ENCODE results near the gene CGB1. TPM values are rescaled to one million over a fixed set of nuclear protein-coding genes. Genes with fewer than 3 reads are reported as not detected.
"Not testable (repeated sequence)": the region's sequence is repeated elsewhere in the genome, so short reads cannot be mapped to it uniquely, and the experiment has no call there.

The CGB1 gene
- not detected in 2 replicates for total RNA-seq
- not detected in 2 replicates for polyA plus RNA-seq
- polyA plus RNA-seq (2011; cell fraction: cytosol; rRNA removed), result not detected in 2 replicates
- not detected in 2 replicates for polyA plus RNA-seq (2011; cell fraction: nucleus; rRNA removed)
- polyA plus RNA-seq (2012), result not detected in 2 replicates
- not detected in 2 replicates for polyA minus RNA-seq
- polyA minus RNA-seq (2011; cell fraction: cytosol; rRNA and poly(A)+ RNA removed), result not detected
- not detected in 2 replicates for polyA minus RNA-seq (2011; cell fraction: nucleus; rRNA and poly(A)+ RNA removed)
- Bru-seq, nascent RNA, result not detected
- BruChase-seq, experiment 1, labeled RNA remaining after a 6-hour chase, result not detected
- BruChase-seq, experiment 2, labeled RNA remaining after a 2-hour chase, result not detected
- long read RNA-seq, result 0 reads

DNA sequence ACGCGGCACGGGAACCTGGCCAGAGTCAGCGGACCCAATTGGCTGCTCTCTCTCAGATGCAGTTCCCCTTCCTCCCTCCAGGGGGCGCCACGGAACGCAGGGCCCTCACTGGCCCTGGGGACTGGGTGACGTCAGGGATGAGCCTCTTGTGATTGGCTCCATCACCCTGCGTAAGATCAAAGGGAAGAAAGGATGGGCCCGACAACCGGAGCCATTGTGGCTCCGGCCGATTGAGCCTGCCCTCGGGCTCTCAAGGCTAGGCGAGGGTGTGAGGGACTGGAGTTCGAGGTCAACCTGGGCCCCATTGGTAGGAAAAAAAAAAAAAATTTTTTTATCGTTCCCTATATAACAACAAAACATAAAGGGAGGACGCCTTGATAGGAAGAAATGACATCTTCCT lies at the start of gene CGB1:
CGB1 (minus strand) TSS at position 81 of the 400 bp plus-strand sequence. CDS start 184 bp downstream, outside the sequence.
- CTCF ChIA-PET; DNase-seq (ENCODE audit: low read depth, low spot score); H3K4me1 ChIP-seq (ENCODE audit: control insufficient read depth, extremely low read depth, insufficient read depth, low read length); H3K9ac ChIP-seq (replicated peaks; ENCODE audit: extremely low read depth, insufficient read depth, low read length); H3K79me2 ChIP-seq (ENCODE audit: control insufficient read depth, insufficient read depth, low read length); FAIRE-seq; H3K4me3 ChIP-seq (replicated peaks in 1 of 3; ENCODE audit: insufficient read depth in 1 of 3, low read depth in 1 of 3, low read length in 3 of 3); dilution Hi-C loops (cut with MboI; ENCODE audit: extremely low pct_ligation_motif_present, low sequenced_read_pairs); POLR2A ChIA-PET; H3K27me3 ChIP-seq (ENCODE audit: control insufficient read depth in 2 of 2, insufficient read depth in 2 of 2, low read length in 2 of 2); intact Hi-C loops (cut with micrococcal nuclease); H4K20me1 ChIP-seq (replicated peaks; ENCODE audit: control insufficient read depth, extremely low read depth, insufficient read depth, low read length); H3K4me2 ChIP-seq (ENCODE audit: insufficient read depth, low read length); H3K36me3 ChIP-seq (ENCODE audit: control insufficient read depth in 2 of 2, extremely low read depth in 1 of 2, insufficient read depth in 2 of 2, low read length in 2 of 2); H3K9me1 ChIP-seq (replicated peaks; ENCODE audit: control insufficient read depth, extremely low read depth, insufficient read depth, low read length); BruUV-seq (replicated peaks); H3K27ac ChIP-seq (ENCODE audit: insufficient read depth, low read depth, low read length); H3K9me3 ChIP-seq (replicated peaks; ENCODE audit: control insufficient read depth, insufficient read depth, low read length); H2AFZ ChIP-seq (ENCODE audit: low read depth, low read length): not testable (repeated sequence)
- TF ChIP-seq, protein P1, sequence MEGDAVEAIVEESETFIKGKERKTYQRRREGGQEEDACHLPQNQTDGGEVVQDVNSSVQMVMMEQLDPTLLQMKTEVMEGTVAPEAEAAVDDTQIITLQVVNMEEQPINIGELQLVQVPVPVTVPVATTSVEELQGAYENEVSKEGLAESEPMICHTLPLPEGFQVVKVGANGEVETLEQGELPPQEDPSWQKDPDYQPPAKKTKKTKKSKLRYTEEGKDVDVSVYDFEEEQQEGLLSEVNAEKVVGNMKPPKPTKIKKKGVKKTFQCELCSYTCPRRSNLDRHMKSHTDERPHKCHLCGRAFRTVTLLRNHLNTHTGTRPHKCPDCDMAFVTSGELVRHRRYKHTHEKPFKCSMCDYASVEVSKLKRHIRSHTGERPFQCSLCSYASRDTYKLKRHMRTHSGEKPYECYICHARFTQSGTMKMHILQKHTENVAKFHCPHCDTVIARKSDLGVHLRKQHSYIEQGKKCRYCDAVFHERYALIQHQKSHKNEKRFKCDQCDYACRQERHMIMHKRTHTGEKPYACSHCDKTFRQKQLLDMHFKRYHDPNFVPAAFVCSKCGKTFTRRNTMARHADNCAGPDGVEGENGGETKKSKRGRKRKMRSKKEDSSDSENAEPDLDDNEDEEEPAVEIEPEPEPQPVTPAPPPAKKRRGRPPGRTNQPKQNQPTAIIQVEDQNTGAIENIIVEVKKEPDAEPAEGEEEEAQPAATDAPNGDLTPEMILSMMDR (IDR thresholded peaks at IDR 0.05; ENCODE audit: extremely low read depth in 1 of 2, insufficient read depth in 1 of 2, low read depth in 1 of 2, low read length in 2 of 2), result peak; percentile 16 to 35

DNA sequence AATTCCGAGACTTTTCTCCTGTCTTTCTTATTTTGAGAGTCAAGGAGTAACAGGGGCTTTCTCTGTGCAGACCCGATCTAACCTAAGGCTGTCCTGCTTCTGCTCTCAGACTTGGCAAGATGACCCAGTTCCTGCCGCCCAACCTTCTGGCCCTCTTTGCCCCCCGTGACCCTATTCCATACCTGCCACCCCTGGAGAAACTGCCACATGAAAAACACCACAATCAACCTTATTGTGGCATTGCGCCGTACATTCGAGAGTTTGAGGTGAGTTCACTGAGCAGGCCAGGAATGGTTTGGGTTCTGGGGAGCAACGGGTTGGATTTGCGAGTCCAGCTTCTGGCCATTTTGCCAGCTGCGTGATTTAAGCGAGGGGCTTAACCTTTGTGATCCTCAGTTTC lies 49.6 kb upstream of the CGB1 start:
- peak overlapping the region; percentile 85 for H3K4me2 ChIP-seq (ENCODE audit: insufficient read depth, low read length)
- BruUV-seq (replicated peaks), result no TSS peak
- peak overlapping the region; percentile 75 to 93 (median 89) for H3K4me3 ChIP-seq (replicated peaks in 1 of 3; ENCODE audit: insufficient read depth in 1 of 3, low read depth in 1 of 3, low read length in 3 of 3)
- ChIA-PET CTCF (interaction anchor here (0.7 to 3.3 kb wide), 2 partner anchors 12 to 21 kb away, joined by 4 to 24 read pairs; no protein-coding TSS in a partner anchor), POLR2A (no interaction called here)
- no peak for DNase-seq (ENCODE audit: low read depth, low spot score)
- intact Hi-C loops (cut with micrococcal nuclease), result loop anchor here (5.0 kb wide), 1 partner anchor 41 kb away; no protein-coding TSS in a partner anchor
- peak; percentile 44 for FAIRE-seq
- dilution Hi-C loops (cut with MboI; ENCODE audit: extremely low pct_ligation_motif_present, low sequenced_read_pairs), result no loop called here
- TF ChIP-seq FOS (IDR thresholded peaks at IDR 0.05; ENCODE audit: borderline replicate concordance, insufficient read depth, low read length) (no peak), MYC (IDR thresholded peaks at IDR 0.05; ENCODE audit: low read depth, low read length) (no peak), GATA2 (IDR thresholded peaks at IDR 0.05; ENCODE audit: insufficient read depth, insufficient read length, low read depth, low read length) (no peak), JUN (IDR thresholded peaks at IDR 0.05; ENCODE audit: borderline replicate concordance, insufficient read depth, insufficient read length, low read depth) (no peak), POLR2A (IDR thresholded peaks at IDR 0.05; ENCODE audit: low read depth, low read length) (no peak), POLR2AphosphoS5 (IDR thresholded peaks at IDR 0.05; ENCODE audit: insufficient read depth, low read depth, low read length) (no peak), EZH2 (IDR thresholded peaks at IDR 0.05; ENCODE audit: borderline replicate concordance, low read depth, low read length, severe bottlenecking) (no peak)
- TF ChIP-seq, protein P2, sequence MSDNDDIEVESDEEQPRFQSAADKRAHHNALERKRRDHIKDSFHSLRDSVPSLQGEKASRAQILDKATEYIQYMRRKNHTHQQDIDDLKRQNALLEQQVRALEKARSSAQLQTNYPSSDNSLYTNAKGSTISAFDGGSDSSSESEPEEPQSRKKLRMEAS (IDR thresholded peaks at IDR 0.05; ENCODE audit: insufficient read depth, insufficient read length), result no peak
- TF ChIP-seq, protein P1 (IDR thresholded peaks at IDR 0.05; ENCODE audit: extremely low read depth in 1 of 2, insufficient read depth in 1 of 2, low read depth in 1 of 2, low read length in 2 of 2), result no peak
- no peaks in the 10 kb centered on the region for H3K9me1 ChIP-seq (replicated peaks; ENCODE audit: control insufficient read depth, extremely low read depth, insufficient read depth, low read length)
- peaks cover 14% of the 10 kb centered on the region for H3K4me1 ChIP-seq (ENCODE audit: control insufficient read depth, extremely low read depth, insufficient read depth, low read length)
- H3K9me3 ChIP-seq (replicated peaks; ENCODE audit: control insufficient read depth, insufficient read depth, low read length), result no peaks in the 10 kb centered on the region
- peak overlapping the region; percentile 73 for H3K27ac ChIP-seq (ENCODE audit: insufficient read depth, low read depth, low read length)
- H3K27me3 ChIP-seq (ENCODE audit: control insufficient read depth in 2 of 2, insufficient read depth in 2 of 2, low read length in 2 of 2), result peaks cover 2 to 3% of the 10 kb centered on the region in 2 experiments
- no peak overlapping the region for H2AFZ ChIP-seq (ENCODE audit: low read depth, low read length)
- peaks cover 2% of the 10 kb centered on the region for H4K20me1 ChIP-seq (replicated peaks; ENCODE audit: control insufficient read depth, extremely low read depth, insufficient read depth, low read length)
- H3K9ac ChIP-seq (replicated peaks; ENCODE audit: extremely low read depth, insufficient read depth, low read length), result peak overlapping the region; percentile 97
- peaks cover 7 to 27% of the 10 kb centered on the region in 2 experiments for H3K36me3 ChIP-seq (ENCODE audit: control insufficient read depth in 2 of 2, extremely low read depth in 1 of 2, insufficient read depth in 2 of 2, low read length in 2 of 2)
- peaks cover 49% of the 10 kb centered on the region for H3K79me2 ChIP-seq (ENCODE audit: control insufficient read depth, insufficient read depth, low read length)

Measured in endothelial cell of umbilical vein (primary cell).